GM10248 (cell line): ENCODE data around the gene ABI3BP.

Experiments
- CTCF ChIA-PET: fragments of 300-600 bp; sonication (Branson Sonifier 250); formaldehyde crosslinking; extraction: SDS; loops from one replicate; lab custom pipeline; 2021; ENCODE audit warnings: antibody characterized with exemption; lab: Yijun Ruan, JAX
- POLR2A ChIA-PET: fragments of 350-650 bp; sonication (Branson Sonifier 250); formaldehyde crosslinking; extraction: SDS; loops from one replicate; lab custom pipeline; 2020; ENCODE audit warnings: antibody characterized with exemption; lab: Yijun Ruan, JAX
- DNase-seq: peaks from one replicate; pipeline ENCODE4 v3.0.0; 2012; ENCODE audit errors: extremely low spot score
- CTCF ChIP-seq: IDR thresholded peaks from 2 replicates; pipeline ENCODE4 v1.5.1; 2012; ENCODE audit warnings: mild to moderate bottlenecking, low read depth; ENCODE audit errors: extremely low read depth, missing control alignments, control extremely low read depth

ABI3BP gene

GRCh38 chr3:100759159-100759558 is 234.1 kb downstream of the ABI3BP start:
- POLR2A ChIA-PET, result no interaction called here
- no peak for TF ChIP-seq CTCF
- CTCF ChIA-PET, result interaction anchor here (1.3 to 1.6 kb wide), 2 partner anchors 15 to 23 kb away, joined by 4 to 5 read pairs; no protein-coding TSS in a partner anchor
- no peak for DNase-seq

- no peak for DNase-seq
- ChIA-PET POLR2A (interaction anchor here (0.7 kb wide), 1 partner anchor 12 kb away, joined by 4 read pairs; no protein-coding TSS in a partner anchor), CTCF (no interaction called here)
- TF ChIP-seq CTCF, result no peak
These were observed 236.8 kb downstream of the ABI3BP start for GRCh38 chr3:100756441-100756840.

- POLR2A ChIA-PET, result no interaction called here
- DNase-seq, result no peak
- no peak for TF ChIP-seq CTCF
- CTCF ChIA-PET, result no interaction called here
These were observed 238.5 kb downstream of the ABI3BP start for GRCh38 chr3:100754563-100755334.

GRCh38 chr3:100753846-100754245 is 239.4 kb downstream of the ABI3BP start:
- CTCF ChIA-PET, result interaction anchor here (1.1 kb wide), 2 partner anchors 10 to 13 kb away, joined by 3 read pairs; no protein-coding TSS in a partner anchor
- POLR2A ChIA-PET, result no interaction called here
- TF ChIP-seq CTCF, result no peak
- no peak for DNase-seq

- CTCF ChIA-PET, result interaction anchor here (0.8 kb wide), 1 partner anchor 21 kb away, joined by 3 read pairs; no protein-coding TSS in a partner anchor
These were observed 244.3 kb downstream of the ABI3BP start for GRCh38 chr3:100748967-100749366.

GRCh38 chr3:100748220-100748619 is 245.0 kb downstream of the ABI3BP start:
- POLR2A ChIA-PET, result no interaction called here
- CTCF ChIA-PET, result interaction anchor here (0.8 kb wide), 1 partner anchor 22 kb away, joined by 3 read pairs; no protein-coding TSS in a partner anchor
- no peak for TF ChIP-seq CTCF
- DNase-seq, result no peak

More at GRCh38 chr3:100748967-100749366, 244.3 kb downstream of the ABI3BP start:
- no peak for DNase-seq
- TF ChIP-seq CTCF, result no peak
- POLR2A ChIA-PET, result no interaction called here
